ENCODE results near the gene KDR.

KDR gene

GRCh38 chr4:55125087-55125721, at the start of gene KDR:
Gene KDR, minus strand, starts transcription at chr4:55125595. Its CDS starts 302 bp downstream, at chr4:55125293.
- DNase-seq (ENCODE audit: low read depth in 2 of 2, low spot score in 1 of 2) = no peak

GRCh38 chr4:55173580-55173979, 48.2 kb upstream of the KDR start:
- no peak for DNase-seq (ENCODE audit: low read depth in 2 of 2, low spot score in 1 of 2)

GRCh38 chr4:55172694-55173287, 47.4 kb upstream of the KDR start:
- DNase-seq (ENCODE audit: low read depth in 2 of 2, low spot score in 1 of 2) = no peak

- no peak for DNase-seq (ENCODE audit: low read depth in 2 of 2, low spot score in 1 of 2)
Observed at GRCh38 chr4:55170462-55170861, 45.1 kb upstream of the KDR start.

GRCh38 chr4:55169352-55169961, 44.1 kb upstream of the KDR start:
- no peak for DNase-seq (ENCODE audit: low read depth in 2 of 2, low spot score in 1 of 2)

GRCh38 chr4:55162396-55162795, 37.0 kb upstream of the KDR start:
- no peak for DNase-seq (ENCODE audit: low read depth in 2 of 2, low spot score in 1 of 2)

- DNase-seq (ENCODE audit: low read depth in 2 of 2, low spot score in 1 of 2) = no peak
Observed at GRCh38 chr4:55161739-55162138, 36.3 kb upstream of the KDR start.

- DNase-seq (ENCODE audit: low read depth in 2 of 2, low spot score in 1 of 2) = no peak
Observed at GRCh38 chr4:55159851-55160250, 34.5 kb upstream of the KDR start.

- DNase-seq (ENCODE audit: low read depth in 2 of 2, low spot score in 1 of 2) = no peak
Observed at GRCh38 chr4:55158957-55159356, 33.6 kb upstream of the KDR start.

- DNase-seq (ENCODE audit: low read depth in 2 of 2, low spot score in 1 of 2) = no peak
Observed at GRCh38 chr4:55157559-55158277, 32.3 kb upstream of the KDR start.

- no peak for DNase-seq (ENCODE audit: low read depth in 2 of 2, low spot score in 1 of 2)
Observed at GRCh38 chr4:55154933-55155332, 29.5 kb upstream of the KDR start.

- no peak for DNase-seq (ENCODE audit: low read depth in 2 of 2, low spot score in 1 of 2)
Observed at GRCh38 chr4:55154290-55154880, 29.0 kb upstream of the KDR start.

GRCh38 chr4:55143858-55144257, 18.5 kb upstream of the KDR start:
- no peak for DNase-seq (ENCODE audit: low read depth in 2 of 2, low spot score in 1 of 2)

- DNase-seq (ENCODE audit: low read depth in 2 of 2, low spot score in 1 of 2) = no peak
Observed at GRCh38 chr4:55138367-55138766, 13.0 kb upstream of the KDR start.

GRCh38 chr4:55136634-55137033, 11.2 kb upstream of the KDR start:
- DNase-seq (ENCODE audit: low read depth in 2 of 2, low spot score in 1 of 2) = no peak

- DNase-seq (ENCODE audit: low read depth in 2 of 2, low spot score in 1 of 2) = no peak
Observed at GRCh38 chr4:55133951-55134350, 8.6 kb upstream of the KDR start.

- DNase-seq (ENCODE audit: low read depth in 2 of 2, low spot score in 1 of 2) = no peak
Observed at GRCh38 chr4:55132775-55133174, 7.4 kb upstream of the KDR start.

GRCh38 chr4:55127521-55127920, 2.1 kb upstream of the KDR start:
- no peak for DNase-seq (ENCODE audit: low read depth in 2 of 2, low spot score in 1 of 2)

GRCh38 chr4:55127053-55127452, 1.7 kb upstream of the KDR start:
- DNase-seq (ENCODE audit: low read depth in 2 of 2, low spot score in 1 of 2) = no peak

- DNase-seq (ENCODE audit: low read depth in 2 of 2, low spot score in 1 of 2) = no peak
Observed at GRCh38 chr4:55125763-55126541, 557 bp upstream of the KDR start.

Measured in stimulated activated CD8-positive, alpha-beta memory T cell treated with anti-CD3 and anti-CD28 coated beads, Interleukin-4, amount 100 ng/mL, for 1 hour (primary cell).